DOHH2 (cell line): ENCODE data around the gene STMN3.

Experiments
- H3F3A ChIP-seq: fragments of 200-600 bp; sonication (generic), shearing (Covaris generic); 2 replicates; pipeline ENCODE4 v1.6.0; 2016; ENCODE audit warnings: antibody characterized with exemption, mild to moderate bottlenecking; ENCODE audit not compliant: control insufficient read depth, insufficient read depth
- H3K27ac ChIP-seq: fragments of 200-600 bp; sonication (generic); 2 replicates; pipeline ENCODE4 v1.5.1; 2014; ENCODE audit warnings: low read depth, mild to moderate bottlenecking, low read length, moderate library complexity
- H3K27me3 ChIP-seq: fragments of 200-600 bp; sonication (generic); 2 replicates; pipeline ENCODE4 v1.6.1; 2014; ENCODE audit warnings: mild to moderate bottlenecking, low read length, mixed read lengths; ENCODE audit not compliant: control insufficient read depth
- H3K36me3 ChIP-seq: fragments of 200-600 bp; sonication (generic); 2 replicates; pipeline ENCODE4 v1.6.1; 2014; ENCODE audit warnings: mild to moderate bottlenecking, low read length, moderate library complexity, mixed read lengths; ENCODE audit not compliant: control insufficient read depth
- H3K4me1 ChIP-seq: fragments of 200-600 bp; sonication (generic); 2 replicates; pipeline ENCODE4 v1.6.1; 2014; ENCODE audit warnings: mild to moderate bottlenecking, low read length, mixed read lengths; ENCODE audit not compliant: control insufficient read depth
- H3K4me2 ChIP-seq: fragments of 200-600 bp; sonication (generic); 2 replicates; pipeline ENCODE4 v1.6.0; 2014; ENCODE audit warnings: mild to moderate bottlenecking, low read length, moderate library complexity
- H3K4me3 ChIP-seq: fragments of 200-600 bp; sonication (generic); 2 replicates; pipeline ENCODE4 v1.5.1; 2014; ENCODE audit warnings: mild to moderate bottlenecking, low read length, mixed read lengths
- H3K79me2 ChIP-seq: fragments of 200-600 bp; sonication (generic); 2 replicates; pipeline ENCODE4 v1.6.1; 2014; ENCODE audit warnings: mild to moderate bottlenecking, low read length, mixed read lengths; ENCODE audit not compliant: control insufficient read depth
- H3K9me2 ChIP-seq: fragments of 200-600 bp; sonication (generic); replicated peaks from 2 replicates; pipeline ENCODE4 v1.6.1; 2014; ENCODE audit warnings: mild to moderate bottlenecking, low read length, mixed read lengths; ENCODE audit not compliant: control insufficient read depth
- H3K9me3 ChIP-seq: fragments of 200-600 bp; sonication (generic); 2 replicates; pipeline ENCODE4 v1.6.1; 2014; ENCODE audit warnings: antibody characterized with exemption, low read length, mixed read lengths; ENCODE audit not compliant: control insufficient read depth, insufficient read depth
- H4K20me1 ChIP-seq: fragments of 200-600 bp; sonication (generic); 2 replicates; pipeline ENCODE4 v1.6.0; 2014; ENCODE audit warnings: low read depth, mild to moderate bottlenecking, antibody characterized with exemption, low read length, moderate library complexity; ENCODE audit not compliant: control insufficient read depth, insufficient read depth
- CTCF ChIP-seq: fragments of 200-600 bp; sonication (generic); IDR thresholded peaks from one replicate; pipeline ENCODE4 v1.5.1; 2014; ENCODE audit warnings: antibody characterized with exemption, mild to moderate bottlenecking, low read depth, low read length; ENCODE audit not compliant: poor library complexity, severe bottlenecking
- EZH2phosphoT487 ChIP-seq: fragments of 200-600 bp; sonication (generic); IDR thresholded peaks from 2 replicates; pipeline ENCODE4 v1.6.1; 2017; ENCODE audit warnings: borderline replicate concordance, mild to moderate bottlenecking, antibody characterized with exemption, low read length, moderate library complexity, mixed read lengths

STMN3 gene

GRCh38 chr20:63667858-63668257 lies 14.6 kb upstream of the STMN3 start:
- no peaks in the 10 kb centered on the region for H4K20me1 ChIP-seq
- no peak overlapping the region for H3K4me3 ChIP-seq
- no peaks in the 10 kb centered on the region for H3K9me3 ChIP-seq
- no peaks in the 10 kb centered on the region for H3K9me2 ChIP-seq
- H3K27ac ChIP-seq, result no peak overlapping the region
- H3K4me2 ChIP-seq, result no peak overlapping the region
- H3K79me2 ChIP-seq, result no peaks in the 10 kb centered on the region
- peaks cover 42% of the 10 kb centered on the region for H3K36me3 ChIP-seq
- TF ChIP-seq CTCF (no peak), EZH2phosphoT487 (no peak)
- H3F3A ChIP-seq, result no peaks in the 10 kb centered on the region
- no peaks in the 10 kb centered on the region for H3K4me1 ChIP-seq
- no peaks in the 10 kb centered on the region for H3K27me3 ChIP-seq

- Histone ChIP-seq H3K79me2 (peaks cover 2% of the 10 kb centered on the region; the same call in 1 of the 2 replicates), H3K27ac (no peak overlapping the region), H3K9me3 (no peaks in the 10 kb centered on the region), H3K4me1 (no peaks in the 10 kb centered on the region), H3K36me3 (peaks cover 59% of the 10 kb centered on the region), H3K27me3 (no peaks in the 10 kb centered on the region), H3K4me3 (no peak overlapping the region), H3K9me2 (no peaks in the 10 kb centered on the region), H3F3A (no peaks in the 10 kb centered on the region), H3K4me2 (no peak overlapping the region), H4K20me1 (no peaks in the 10 kb centered on the region)
- TF ChIP-seq EZH2phosphoT487, result no peak
- TF ChIP-seq CTCF, result no peak
These were observed 12.5 kb upstream of the STMN3 start for GRCh38 chr20:63665708-63666107.

DNA sequence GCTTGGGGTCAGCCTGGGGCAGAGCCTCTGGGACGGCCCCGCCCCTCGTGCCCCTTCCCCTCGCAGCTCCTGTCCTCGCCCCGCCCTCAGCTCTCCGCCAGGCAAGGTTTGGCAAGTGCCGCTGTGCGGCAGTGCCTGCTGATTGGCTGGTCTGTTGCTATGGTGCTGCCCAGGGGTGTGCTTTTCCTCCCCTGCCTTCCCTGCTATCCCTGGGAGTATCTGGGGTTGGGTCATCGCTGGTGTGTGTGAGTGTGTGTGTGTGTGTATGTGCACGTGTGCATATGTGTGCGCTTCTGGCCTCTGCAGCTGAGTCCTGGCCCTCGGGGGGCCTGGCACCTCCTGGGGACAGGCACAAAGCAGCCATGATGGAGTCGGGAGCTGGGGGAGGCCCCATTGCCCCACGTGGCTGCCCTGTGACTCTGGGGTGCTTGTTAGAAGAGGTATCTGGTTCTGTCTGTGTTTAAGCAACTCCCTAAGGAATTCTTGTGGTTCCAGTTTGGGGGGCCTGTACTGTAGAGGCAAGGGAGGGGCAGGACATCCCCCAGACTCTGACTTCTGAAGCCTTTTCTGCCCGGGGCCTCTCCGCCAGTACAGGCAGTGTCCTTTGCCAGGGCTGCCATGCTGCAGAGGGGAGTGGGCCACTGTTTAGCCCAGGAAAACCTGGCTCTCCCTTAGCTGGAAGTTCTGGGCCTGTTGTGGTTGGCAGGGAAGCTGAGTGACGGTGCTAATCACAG lies 11.8 kb upstream of the STMN3 start:
- TF ChIP-seq CTCF (no peak), EZH2phosphoT487 (no peak)
- Histone ChIP-seq H3K79me2 (peaks cover 7% of the 10 kb centered on the region; the same call in 1 of the 2 replicates), H3K9me2 (no peaks in the 10 kb centered on the region), H3F3A (no peaks in the 10 kb centered on the region), H3K27me3 (no peaks in the 10 kb centered on the region), H3K9me3 (no peaks in the 10 kb centered on the region), H3K4me1 (no peaks in the 10 kb centered on the region), H3K4me2 (no peak overlapping the region), H3K4me3 (no peak overlapping the region), H4K20me1 (no peaks in the 10 kb centered on the region), H3K27ac (no peak overlapping the region), H3K36me3 (peaks cover 59% of the 10 kb centered on the region)
